Peyer's patch (tissue), 4 donors: ENCODE measurements around the gene UNKL.

Experiments used
- POLR2A ChIP-seq, 2 donors: fragments of 450-650 bp; IDR thresholded peaks; one replicate each; pipeline ENCODE4 v1.5.1; 2017; ENCODE audit warnings: antibody characterized with exemption in 2 of 2, mild to moderate bottlenecking in 2 of 2, moderate library complexity in 2 of 2
- TF ChIP-seq, protein P1 (sequence below), 6 experiments: fragments of 450-650 bp in 4 of 6; fragments of 200-600 bp in 2 of 6; sonication (generic) in 1 of 6; IDR thresholded peaks; one replicate each; pipeline ENCODE4 v1.5.1; 2017 to 2019; ENCODE audit warnings: antibody characterized with exemption in 6 of 6, mild to moderate bottlenecking in 3 of 6, moderate library complexity in 1 of 6

GRCh38 chr16:1425616-1426370, 11.3 kb upstream of the UNKL start:
- TF ChIP-seq, protein P1, sequence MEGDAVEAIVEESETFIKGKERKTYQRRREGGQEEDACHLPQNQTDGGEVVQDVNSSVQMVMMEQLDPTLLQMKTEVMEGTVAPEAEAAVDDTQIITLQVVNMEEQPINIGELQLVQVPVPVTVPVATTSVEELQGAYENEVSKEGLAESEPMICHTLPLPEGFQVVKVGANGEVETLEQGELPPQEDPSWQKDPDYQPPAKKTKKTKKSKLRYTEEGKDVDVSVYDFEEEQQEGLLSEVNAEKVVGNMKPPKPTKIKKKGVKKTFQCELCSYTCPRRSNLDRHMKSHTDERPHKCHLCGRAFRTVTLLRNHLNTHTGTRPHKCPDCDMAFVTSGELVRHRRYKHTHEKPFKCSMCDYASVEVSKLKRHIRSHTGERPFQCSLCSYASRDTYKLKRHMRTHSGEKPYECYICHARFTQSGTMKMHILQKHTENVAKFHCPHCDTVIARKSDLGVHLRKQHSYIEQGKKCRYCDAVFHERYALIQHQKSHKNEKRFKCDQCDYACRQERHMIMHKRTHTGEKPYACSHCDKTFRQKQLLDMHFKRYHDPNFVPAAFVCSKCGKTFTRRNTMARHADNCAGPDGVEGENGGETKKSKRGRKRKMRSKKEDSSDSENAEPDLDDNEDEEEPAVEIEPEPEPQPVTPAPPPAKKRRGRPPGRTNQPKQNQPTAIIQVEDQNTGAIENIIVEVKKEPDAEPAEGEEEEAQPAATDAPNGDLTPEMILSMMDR (IDR thresholded peaks at IDR 0.05): no peak
- no peak for TF ChIP-seq POLR2A (IDR thresholded peaks at IDR 0.05)
